Ectodermal cell (in vitro differentiated cells): Measurements from ENCODE around the gene KCNG3.

ENCODE experiments used
- H3K27ac ChIP-seq: 2 replicates; pipeline ENCODE4 v1.7.0; 2013; ENCODE audit warnings: mild to moderate bottlenecking, low read depth, low read length; ENCODE audit not compliant: insufficient read depth, poor library complexity, severe bottlenecking
- H3K27me3 ChIP-seq: 2 replicates; pipeline ENCODE4 v1.7.0; 2013; ENCODE audit warnings: mild to moderate bottlenecking, low read length; ENCODE audit not compliant: insufficient read depth, control insufficient read depth, poor library complexity, severe bottlenecking
- H3K36me3 ChIP-seq: one replicate; pipeline ENCODE4 v1.7.0; 2013; ENCODE audit warnings: low read length; ENCODE audit not compliant: control insufficient read depth, insufficient read depth
- H3K4me1 ChIP-seq: one replicate; pipeline ENCODE4 v1.7.0; 2013; ENCODE audit warnings: low read length; ENCODE audit not compliant: control insufficient read depth, insufficient read depth
- H3K4me3 ChIP-seq: 2 replicates; pipeline ENCODE4 v1.7.0; 2013; ENCODE audit warnings: low read depth, low read length, control low read depth; ENCODE audit not compliant: insufficient read depth
- H3K9me3 ChIP-seq: 2 replicates; pipeline ENCODE4 v1.7.0; 2013; ENCODE audit warnings: mild to moderate bottlenecking, low read length, moderate library complexity; ENCODE audit not compliant: control insufficient read depth
- WGBS, 2 experiments: methylation state at CpG; one replicate each; pipeline ENCODE4 v1.1.7; 2013; ENCODE audit warnings: missing lambda C conversion rate in 2 of 2; 5-methylcytosine and 5-hydroxymethylcytosine counted together

The KCNG3 gene

DNA sequence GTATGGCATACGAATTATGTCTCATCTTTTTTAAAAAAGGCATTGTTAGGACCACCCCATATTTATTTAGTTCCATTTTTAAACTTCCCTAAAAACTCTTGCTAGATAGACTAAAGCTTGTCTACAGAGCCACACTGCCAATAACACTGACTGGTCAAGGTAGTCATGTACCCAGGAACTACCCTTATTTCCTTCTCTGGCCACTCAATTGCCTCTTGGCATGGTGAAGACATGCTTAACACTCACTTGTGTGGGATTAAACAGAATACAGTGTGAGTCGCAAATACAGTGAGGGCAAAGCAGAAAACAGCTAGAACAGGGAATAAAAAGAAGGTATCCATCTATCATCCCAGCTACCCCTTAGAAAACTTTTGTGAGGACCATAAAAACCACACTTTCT, 57.4 kb downstream of the KCNG3 start:
- Histone ChIP-seq H3K9me3 (no peaks in the 10 kb centered on the region), H3K4me3 (no peak overlapping the region), H3K27me3 (no peaks in the 10 kb centered on the region), H3K27ac (no peak overlapping the region), H3K36me3 (no peaks in the 10 kb centered on the region), H3K4me1 (no peaks in the 10 kb centered on the region)
- 87 to 91% methylated on average over 2 of the region's 2 CpGs for WGBS, 2 experiments

DNA sequence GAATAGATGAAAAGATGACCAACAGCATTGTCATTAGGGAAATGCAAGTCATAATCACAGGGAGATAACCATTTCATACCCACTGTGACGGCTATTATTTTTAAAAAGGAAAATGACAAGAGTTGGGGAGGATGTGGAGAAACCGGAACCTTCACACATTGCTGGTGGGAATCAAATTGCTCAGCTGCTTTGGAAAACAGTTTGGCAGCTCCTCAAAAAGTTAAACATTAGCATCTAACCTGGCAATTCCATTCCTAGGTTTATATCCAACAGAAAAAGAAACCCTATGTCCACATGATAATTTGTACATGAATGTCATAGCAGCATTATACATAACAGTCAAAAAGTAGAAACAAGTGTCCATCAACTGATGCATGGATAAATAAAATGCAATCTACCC, 58.2 kb downstream of the KCNG3 start:
- 72 to 75% methylated on average over 2 of the region's 2 CpGs for WGBS, 2 experiments
- Histone ChIP-seq H3K4me3 (no peak overlapping the region), H3K27ac (no peak overlapping the region)

DNA sequence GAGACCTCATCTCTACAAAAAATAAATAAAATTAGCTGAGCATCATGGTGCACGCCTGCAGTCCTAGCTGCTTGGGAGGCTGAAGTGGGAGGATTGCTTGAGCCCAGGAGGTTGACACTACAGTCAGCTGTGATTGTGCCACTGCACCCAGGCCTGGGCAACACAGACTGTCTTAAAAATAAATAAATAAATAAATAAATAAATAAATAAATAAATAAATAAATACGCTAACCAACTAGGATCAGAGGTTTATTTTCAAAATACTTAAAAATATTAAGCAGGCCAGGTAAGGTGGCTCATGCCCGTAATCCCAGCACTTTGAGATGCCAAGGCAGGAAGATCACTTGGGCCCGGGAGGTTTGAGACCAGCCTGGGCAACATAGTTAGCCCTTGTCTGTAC, 63.6 kb downstream of the KCNG3 start:
- Histone ChIP-seq H3K9me3 (no peaks in the 10 kb centered on the region), H3K4me1 (no peaks in the 10 kb centered on the region), H3K4me3 (no peak overlapping the region), H3K36me3 (no peaks in the 10 kb centered on the region), H3K27ac (no peak overlapping the region), H3K27me3 (no peaks in the 10 kb centered on the region)
- 87 to 92% methylated on average over 3 to 4 of the region's 4 CpGs for WGBS, 2 experiments

More for the DNA sequence above, 58.2 kb downstream of the KCNG3 start:
- Histone ChIP-seq H3K4me1 (no peaks in the 10 kb centered on the region), H3K36me3 (no peaks in the 10 kb centered on the region), H3K9me3 (no peaks in the 10 kb centered on the region), H3K27me3 (no peaks in the 10 kb centered on the region)

DNA sequence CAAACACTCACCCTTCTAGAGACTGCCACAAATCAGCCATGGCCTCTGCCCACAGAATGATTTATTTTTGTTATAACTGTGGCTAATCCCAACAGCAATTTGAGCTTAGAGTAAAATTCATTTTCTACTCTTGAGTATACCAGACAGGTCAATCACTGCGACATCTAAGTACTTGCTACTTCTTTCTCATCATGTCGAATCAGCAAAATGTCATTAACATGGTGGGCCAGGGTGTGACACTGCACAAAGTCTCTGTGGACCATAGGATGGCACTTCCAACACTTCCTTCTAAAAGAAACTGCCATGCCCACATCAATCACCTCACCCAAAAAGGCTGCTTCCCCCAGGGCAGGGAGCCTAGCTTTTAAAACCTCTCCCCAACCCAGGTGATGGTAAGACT, 64.4 kb downstream of the KCNG3 start:
- 90 to 96% methylated on average over 2 of the region's 2 CpGs for WGBS, 2 experiments
- Histone ChIP-seq H3K9me3 (no peaks in the 10 kb centered on the region), H3K36me3 (no peaks in the 10 kb centered on the region), H3K4me3 (no peak overlapping the region), H3K4me1 (no peaks in the 10 kb centered on the region), H3K27ac (no peak overlapping the region), H3K27me3 (no peaks in the 10 kb centered on the region)

DNA sequence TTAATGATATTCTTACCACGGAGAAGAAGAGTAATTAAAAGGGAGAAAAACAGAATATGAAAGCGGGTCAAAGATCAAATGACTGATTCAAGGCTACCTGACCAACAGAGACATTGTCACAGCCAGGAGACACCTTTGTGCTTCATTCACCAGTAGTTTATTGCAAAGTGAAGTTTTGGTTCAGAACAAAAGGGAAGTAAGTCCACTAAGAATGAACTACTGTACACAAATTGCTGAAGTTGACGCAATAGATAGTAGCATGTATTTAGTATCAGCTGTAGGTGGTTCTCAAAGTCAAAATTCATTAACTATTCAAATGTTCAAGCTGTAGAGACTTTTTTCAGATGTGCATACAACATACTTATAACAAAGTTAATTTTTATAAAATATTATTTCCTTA, 68.1 kb downstream of the KCNG3 start:
- no peaks in the 10 kb centered on the region for H3K36me3 ChIP-seq
- H3K4me1 ChIP-seq = no peaks in the 10 kb centered on the region
- H3K4me3 ChIP-seq = no peak overlapping the region
- no peaks in the 10 kb centered on the region for H3K27me3 ChIP-seq
- H3K27ac ChIP-seq = no peak overlapping the region
- H3K9me3 ChIP-seq = no peaks in the 10 kb centered on the region
- WGBS, 2 experiments = 72 to 76% methylated on average over 3 of the region's 3 CpGs

DNA sequence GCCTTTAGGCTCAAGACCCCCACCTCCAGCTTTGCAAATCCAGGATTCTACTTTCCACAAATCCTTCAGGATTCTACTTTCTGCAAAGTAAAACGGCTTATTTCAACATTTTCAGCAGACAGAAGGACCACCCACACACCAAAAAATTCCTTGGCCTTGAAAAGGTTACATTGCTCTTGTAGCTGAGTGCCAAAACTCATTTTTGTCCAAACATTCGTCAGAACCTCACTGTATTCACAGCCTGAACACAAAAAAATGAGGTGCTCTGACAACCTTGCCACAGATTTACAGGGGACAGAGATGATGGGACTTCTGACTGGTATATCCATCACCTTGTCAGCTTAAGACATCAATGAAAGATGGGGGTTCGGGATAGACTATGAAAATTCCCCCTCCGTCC, 69.7 kb downstream of the KCNG3 start:
- H3K4me1 ChIP-seq = no peaks in the 10 kb centered on the region
- H3K27ac ChIP-seq = no peak overlapping the region
- WGBS, 2 experiments = 93% methylated on average over 4 of the region's 4 CpGs
- no peaks in the 10 kb centered on the region for H3K36me3 ChIP-seq
- H3K9me3 ChIP-seq = no peaks in the 10 kb centered on the region
- no peaks in the 10 kb centered on the region for H3K27me3 ChIP-seq
- H3K4me3 ChIP-seq = no peak overlapping the region

DNA sequence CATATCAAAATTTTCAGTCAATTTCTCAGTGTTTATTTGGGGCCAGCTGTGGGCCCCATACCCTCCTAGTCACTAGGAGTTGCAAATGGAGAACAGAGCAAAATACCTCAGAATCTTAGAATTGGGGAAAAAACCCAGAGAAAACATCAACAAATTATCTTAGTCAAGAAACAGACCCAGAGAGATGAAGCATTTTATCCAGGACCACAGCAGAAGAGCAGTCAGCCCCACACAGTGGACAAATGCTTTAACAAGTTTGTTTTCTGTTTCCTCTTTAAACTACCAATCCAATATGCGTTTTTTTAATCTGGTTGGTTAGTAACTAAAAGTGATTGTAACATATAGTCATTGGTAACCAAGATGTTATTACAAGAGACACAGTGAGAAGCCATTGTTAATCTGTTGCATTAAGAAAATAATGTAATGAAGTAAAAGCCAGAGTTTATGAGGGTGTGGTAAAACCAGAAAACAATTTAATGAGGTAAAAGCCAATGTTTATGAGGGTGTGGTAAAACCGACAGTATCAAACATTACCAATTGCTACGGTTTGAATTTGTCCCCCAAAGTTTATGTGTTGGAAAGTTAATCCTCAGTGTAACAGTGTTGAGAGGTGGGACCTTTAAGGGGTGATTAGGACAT, 72.1 kb downstream of the KCNG3 start:
- H3K4me1 ChIP-seq = no peaks in the 10 kb centered on the region
- H3K9me3 ChIP-seq = no peaks in the 10 kb centered on the region
- H3K27ac ChIP-seq = no peak overlapping the region
- WGBS, 2 experiments = 91 to 96% methylated on average over 2 to 3 of the region's 3 CpGs
- no peak overlapping the region for H3K4me3 ChIP-seq
- no peaks in the 10 kb centered on the region for H3K36me3 ChIP-seq
- H3K27me3 ChIP-seq = no peaks in the 10 kb centered on the region

DNA sequence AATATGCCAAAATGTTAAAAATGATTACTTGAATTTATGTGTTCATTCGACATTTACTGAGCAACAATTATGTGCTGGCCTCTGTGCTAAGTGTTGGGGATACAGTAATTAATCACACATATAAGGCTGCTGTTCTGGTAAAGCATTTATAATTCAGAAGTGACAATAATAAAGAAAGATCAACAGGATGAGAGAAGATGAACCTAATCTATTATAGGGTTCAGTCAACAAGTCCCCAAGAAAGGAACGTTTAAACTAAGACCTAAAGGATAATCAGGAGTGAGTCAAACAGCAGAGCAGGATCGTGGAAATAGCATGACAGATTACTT, 72.7 kb downstream of the KCNG3 start:
- Histone ChIP-seq H3K36me3 (no peaks in the 10 kb centered on the region), H3K9me3 (no peaks in the 10 kb centered on the region), H3K4me3 (no peak overlapping the region), H3K27ac (no peak overlapping the region), H3K27me3 (no peaks in the 10 kb centered on the region), H3K4me1 (no peaks in the 10 kb centered on the region)
- WGBS, 2 experiments = 92 to 100% methylated on average over 2 to 3 of the region's 3 CpGs

DNA sequence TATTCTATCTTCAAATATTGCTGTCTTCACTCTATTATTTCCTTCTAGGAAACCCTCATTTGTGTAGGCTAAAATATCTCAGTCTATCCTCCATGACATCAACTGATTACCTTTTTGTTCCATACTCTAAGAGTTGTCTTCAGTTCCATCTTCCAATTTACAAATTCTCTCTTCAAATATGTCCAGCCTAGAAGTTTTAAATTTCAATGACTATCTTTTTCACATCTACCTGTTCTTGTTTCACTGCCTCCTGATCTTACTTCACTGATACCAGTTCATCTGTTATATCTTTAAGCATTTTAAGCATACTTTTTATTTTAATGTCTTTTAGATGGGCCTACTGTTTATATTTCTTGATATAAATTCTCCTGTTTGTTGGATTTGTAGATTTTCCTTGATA, 79.1 kb downstream of the KCNG3 start:
- Histone ChIP-seq H3K27me3 (no peaks in the 10 kb centered on the region), H3K4me3 (no peak overlapping the region), H3K27ac (no peak overlapping the region), H3K9me3 (no peaks in the 10 kb centered on the region), H3K4me1 (no peaks in the 10 kb centered on the region), H3K36me3 (no peaks in the 10 kb centered on the region)

DNA sequence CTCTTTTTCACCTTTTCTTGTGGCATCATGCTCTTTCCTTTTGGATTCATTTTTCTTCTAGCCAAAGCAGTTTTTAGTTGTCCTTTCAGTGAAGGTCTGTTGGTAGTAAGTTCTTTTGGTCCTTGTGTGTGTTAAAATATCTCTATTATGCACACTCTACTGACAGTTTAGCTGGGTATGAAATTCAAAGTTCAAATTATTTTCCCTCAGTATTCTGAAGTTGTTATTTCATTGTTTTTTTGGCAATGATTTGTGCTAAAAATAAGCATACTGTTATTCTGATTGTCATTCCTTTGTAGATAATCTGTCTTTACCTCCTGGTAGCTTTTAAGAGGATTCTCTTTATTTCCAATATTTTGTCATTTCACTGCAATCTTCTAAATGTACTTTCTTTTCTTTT, 79.6 kb downstream of the KCNG3 start:
- H3K27ac ChIP-seq = no peak overlapping the region
- no peaks in the 10 kb centered on the region for H3K36me3 ChIP-seq
- H3K4me3 ChIP-seq = no peak overlapping the region
- no peaks in the 10 kb centered on the region for H3K9me3 ChIP-seq
- no peaks in the 10 kb centered on the region for H3K27me3 ChIP-seq
- H3K4me1 ChIP-seq = no peaks in the 10 kb centered on the region
